IPS-NIHi7 (cell line): Measurements from ENCODE around the gene KRT76.

Experiments
- DNase-seq: peaks from one replicate; pipeline ENCODE4 v3.0.0; 2012; ENCODE audit warnings: mixed read lengths; ENCODE audit errors: extremely low spot score

The KRT76 gene

DNA sequence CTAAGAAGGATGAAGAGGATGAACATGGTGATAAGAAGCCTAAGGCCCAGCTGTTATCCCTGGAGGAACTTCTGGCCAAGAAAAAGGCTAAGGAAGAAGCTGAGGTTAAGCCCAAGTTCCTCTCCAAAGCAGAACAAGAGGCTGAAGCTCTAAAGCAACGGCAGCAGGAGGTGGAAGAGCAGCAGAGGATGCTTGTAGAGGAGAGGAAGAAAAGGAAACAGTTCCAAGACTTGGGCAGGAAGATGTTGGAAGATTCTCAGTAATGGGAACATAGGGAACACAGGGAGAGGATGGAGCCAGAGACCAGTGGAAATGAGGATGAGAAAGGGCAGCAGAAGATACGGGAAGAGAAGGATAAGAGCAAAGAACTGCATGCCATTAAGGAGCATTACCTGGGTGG is 46.4 kb downstream of the KRT76 start:
- DNase-seq = no peak

DNA sequence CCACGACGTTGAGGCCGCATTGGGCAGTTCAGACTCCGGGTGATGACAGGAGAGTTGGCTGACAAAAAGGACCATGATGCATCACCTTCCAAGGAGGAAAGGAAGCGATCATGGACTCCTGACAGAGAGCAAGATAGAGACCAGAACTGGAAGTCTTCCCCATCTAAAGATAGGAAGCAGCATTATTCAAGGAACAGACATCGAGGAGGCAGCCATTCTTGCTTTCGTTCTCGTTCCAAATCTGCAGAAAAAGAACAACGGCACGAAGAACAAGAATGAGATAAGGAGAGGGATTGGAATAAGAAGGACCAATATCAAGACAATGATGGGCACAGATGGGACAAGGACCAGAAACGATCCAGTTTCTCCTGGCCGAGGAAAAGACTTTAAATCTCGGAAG is 46.8 kb downstream of the KRT76 start:
- no peak for DNase-seq

DNA sequence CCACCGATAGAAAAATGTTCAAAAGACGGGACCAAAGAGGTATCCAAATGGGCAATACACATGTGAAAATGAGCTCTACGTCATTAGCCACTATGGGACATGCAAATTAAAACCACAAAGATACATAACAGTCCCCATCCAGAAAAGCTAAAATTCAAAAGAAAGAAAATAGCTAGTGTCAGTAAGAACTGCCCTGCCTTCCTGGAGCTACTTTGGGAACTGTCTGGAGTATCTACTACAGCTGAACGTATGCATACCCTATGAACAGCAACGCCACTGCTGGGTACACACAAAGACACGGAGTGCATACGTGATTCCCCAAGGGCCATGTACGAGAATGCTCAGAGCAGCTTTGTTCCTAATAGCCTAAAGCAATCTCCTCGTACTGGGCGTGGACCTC is 48.0 kb downstream of the KRT76 start:
- DNase-seq = no peak

DNA sequence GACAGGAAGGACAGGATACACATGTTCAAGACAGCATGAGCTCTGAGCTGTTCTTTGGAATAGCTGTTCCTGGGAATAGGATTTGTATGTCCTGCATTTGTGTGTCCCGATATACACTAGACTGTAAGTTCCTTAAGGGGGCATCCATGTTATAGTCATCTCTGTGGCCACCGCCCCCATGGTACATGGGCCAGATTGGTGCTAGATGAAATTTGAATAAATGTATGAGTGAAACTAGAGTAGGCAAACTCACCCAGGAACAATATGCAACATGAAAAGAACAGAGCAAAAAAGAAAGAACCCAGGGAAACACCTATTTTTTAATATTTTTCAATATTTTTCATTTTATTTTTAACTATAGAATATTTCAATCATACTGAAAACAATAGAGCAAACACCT is 48.8 kb downstream of the KRT76 start:
- no peak for DNase-seq

DNA sequence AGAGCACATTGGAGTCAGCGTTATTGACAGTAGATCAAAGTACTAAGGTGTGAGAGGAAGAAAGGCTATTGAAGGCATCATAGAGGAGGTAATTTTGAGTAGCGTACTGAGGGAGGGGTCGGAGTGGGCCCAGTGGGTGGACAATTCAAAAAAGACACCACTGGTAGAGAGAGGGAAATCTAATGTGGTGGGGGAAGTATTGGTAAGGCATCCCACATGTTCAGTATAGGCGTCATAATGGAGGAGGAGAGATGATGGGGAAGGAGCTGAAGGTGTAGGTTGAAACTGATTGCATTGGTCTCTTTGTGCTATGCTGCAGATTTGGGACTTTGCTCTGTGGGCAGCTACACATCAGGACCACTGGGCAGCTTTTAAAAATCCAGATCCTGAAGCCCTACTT is 50.1 kb downstream of the KRT76 start:
- no peak for DNase-seq

DNA sequence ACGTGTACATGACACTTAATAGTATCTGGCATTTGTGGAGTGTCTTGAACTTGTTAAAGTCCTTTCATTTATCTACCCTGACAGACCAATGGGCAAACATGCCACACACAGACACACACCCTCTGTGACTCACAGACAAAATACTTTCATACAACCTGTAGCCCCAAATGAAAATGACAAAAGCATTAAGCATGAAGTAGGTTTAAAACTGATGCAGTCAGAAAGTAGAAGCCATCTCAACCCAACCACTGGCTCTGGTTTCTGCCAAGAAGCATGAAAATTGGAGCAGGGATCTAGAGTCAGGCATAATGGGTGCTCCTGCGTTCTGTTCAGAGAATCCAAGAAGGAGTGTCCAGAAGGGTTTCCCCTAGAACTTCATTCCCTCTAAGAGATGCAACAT is 50.7 kb downstream of the KRT76 start:
- no peak for DNase-seq

DNA sequence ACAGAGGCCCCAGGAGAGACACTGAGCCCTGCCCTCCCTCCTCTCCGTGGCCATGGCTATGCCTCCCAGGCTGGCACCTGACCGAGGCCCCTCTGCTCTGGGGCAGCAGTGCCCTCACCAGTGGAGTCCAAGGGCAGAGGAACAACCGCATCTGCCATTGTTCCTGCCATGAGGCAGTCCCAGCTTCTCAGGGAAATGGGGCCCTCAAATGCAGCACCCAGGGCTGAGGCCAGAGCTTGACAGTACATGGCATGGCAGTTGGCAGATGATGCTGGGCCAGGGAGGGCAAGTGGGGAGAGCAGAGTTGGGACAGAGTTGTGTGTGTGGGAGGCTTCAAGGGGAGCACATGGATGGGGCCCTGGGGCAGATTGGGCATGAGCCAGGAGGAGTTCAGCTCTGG is 52.8 kb downstream of the KRT76 start:
- DNase-seq = no peak

DNA sequence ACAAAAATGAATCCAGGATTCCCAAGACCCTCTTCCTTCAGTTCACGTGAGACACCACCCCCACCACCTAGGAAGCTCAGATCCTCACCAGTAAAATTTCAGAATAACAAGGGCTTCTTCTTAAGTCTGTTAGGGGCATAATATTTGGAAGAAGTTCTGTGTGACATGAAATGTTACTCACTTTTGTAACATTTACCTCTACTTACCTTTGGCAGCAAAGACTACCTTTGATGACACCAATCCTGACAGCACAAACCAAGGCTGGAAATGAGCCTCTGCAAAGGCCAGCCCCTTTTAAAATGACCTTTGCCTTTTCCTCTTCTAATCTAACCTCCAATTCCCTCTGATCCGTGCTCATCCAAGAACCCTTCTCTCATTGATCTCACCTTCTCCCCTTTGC is 54.5 kb downstream of the KRT76 start:
- no peak for DNase-seq

DNA sequence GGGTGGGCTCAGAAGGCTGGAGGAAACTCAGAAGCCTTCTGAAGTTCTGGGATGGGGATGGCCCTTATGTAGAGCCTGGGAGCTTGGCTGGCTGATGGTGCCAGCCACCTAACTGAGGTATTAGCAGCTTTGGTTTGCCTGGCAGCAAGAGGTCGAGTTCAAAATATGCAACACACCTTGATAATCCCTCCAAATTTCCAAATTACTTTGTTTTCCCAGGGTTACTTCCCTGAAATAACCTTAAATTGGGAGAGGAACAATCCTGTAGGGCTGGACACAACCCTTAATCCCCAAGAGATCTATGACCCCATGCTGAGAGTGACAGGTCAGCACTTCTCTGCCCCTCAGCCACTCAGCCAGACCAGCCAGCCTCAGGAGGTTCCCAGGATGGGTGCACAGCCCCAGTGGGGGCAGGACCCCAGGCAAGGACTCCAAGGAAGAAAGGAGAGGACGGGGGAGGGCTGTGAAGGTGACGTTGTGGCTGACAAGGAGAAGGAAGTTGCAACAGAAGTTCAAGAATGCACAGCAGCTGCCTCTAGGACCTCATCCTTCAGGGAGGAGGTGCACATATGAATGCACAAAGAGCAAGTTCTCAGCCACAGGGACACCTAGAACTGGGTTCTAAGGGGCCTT is 55.2 kb downstream of the KRT76 start:
- DNase-seq = no peak

DNA sequence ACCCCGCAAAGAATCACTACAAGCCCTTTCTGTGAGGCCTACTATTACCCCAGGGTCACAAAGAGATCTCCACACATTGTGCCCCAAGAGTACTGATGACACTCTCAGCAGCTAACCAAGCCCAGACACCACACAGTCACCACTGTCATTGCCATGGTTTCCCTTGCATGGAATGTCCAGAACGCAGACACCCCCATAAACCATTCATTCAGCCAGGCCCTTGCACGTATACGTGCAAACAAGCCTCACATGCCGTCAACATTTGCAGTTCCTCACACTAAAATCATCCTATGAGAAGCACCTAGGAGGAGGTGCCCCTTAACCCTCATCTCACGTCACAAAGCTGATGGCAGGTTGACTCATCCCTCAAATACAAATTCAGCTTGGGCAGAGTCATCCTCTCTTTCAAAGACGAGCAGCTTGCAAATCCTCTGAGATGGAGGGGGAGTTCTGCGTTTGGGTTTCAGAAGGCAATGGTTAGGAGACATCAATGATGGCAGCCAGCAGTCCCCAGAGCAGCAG is 56.7 kb downstream of the KRT76 start:
- no peak for DNase-seq
